Adrenal gland (tissue), 12 donors: ENCODE results near the gene CAMK2A. TPM values are rescaled to one million over a fixed set of nuclear protein-coding genes. Genes with fewer than 3 reads are reported as not detected.

ENCODE experiments used
- DNase-seq, 7 donors: peaks; one replicate each; pipeline ENCODE4 v3.0.0-alpha.2; 2019 to 2020
- H3K27ac ChIP-seq, 5 donors: fragments of 200-600 bp; sonication (generic) in 4 of 5; 1 replicate in 3 of 5; 2 replicates in 2 of 5; pipeline versions ENCODE4 v1.5.1 to v1.8.0; 2016 to 2020; ENCODE audit warnings: mild to moderate bottlenecking in 1 of 5
- H3K27me3 ChIP-seq: fragments of 200-600 bp; 2 replicates; pipeline ENCODE4 v1.8.0; 2021
- H3K36me3 ChIP-seq, 2 donors: fragments of 200-600 bp; replicated peaks in 1 of 2; 1 replicate in 1 of 2; 2 replicates in 1 of 2; pipeline versions ENCODE4 v1.5.1 to v1.8.0; 2018 to 2022
- H3K4me1 ChIP-seq, 2 donors: fragments of 200-600 bp; replicated peaks in 1 of 2; 1 replicate in 1 of 2; 2 replicates in 1 of 2; pipeline versions ENCODE4 v1.5.1 to v1.8.0; 2018 to 2021
- H3K4me3 ChIP-seq, 4 donors: fragments of 200-600 bp; sonication (generic) in 3 of 4; one replicate each; pipeline ENCODE4 v1.5.1; 2016 to 2018
- H3K9me3 ChIP-seq, 3 donors: fragments of 200-600 bp; sonication (generic) in 1 of 3; replicated peaks in 1 of 3; 1 replicate in 2 of 3; 2 replicates in 1 of 3; pipeline versions ENCODE4 v1.5.1 to v1.8.0; 2016 to 2021
- CTCF ChIP-seq, 6 experiments: fragments of 450-650 bp in 4 of 6; fragments of 200-600 bp in 2 of 6; sonication (generic) in 1 of 6; IDR thresholded peaks; 1 replicate in 5 of 6; 2 replicates in 1 of 6; pipeline versions ENCODE4 v1.5.1 to v1.8.0; 2016 to 2021; ENCODE audit warnings: antibody characterized with exemption in 6 of 6, mild to moderate bottlenecking in 2 of 6, moderate library complexity in 1 of 6
- POLR2A ChIP-seq, 2 donors: fragments of 450-650 bp; IDR thresholded peaks; one replicate each; pipeline ENCODE4 v1.6.1; 2017; ENCODE audit warnings: antibody characterized with exemption in 2 of 2, mild to moderate bottlenecking in 2 of 2, moderate library complexity in 1 of 2
- WGBS, 4 donors: extraction: QIAGEN DNeasy Blood & Tissue Kit in 2 of 4; methylation state at CpG; one replicate each; pipeline versions ENCODE4 v1.1.5 to v1.1.7; 2013 to 2017; 5-methylcytosine and 5-hydroxymethylcytosine counted together
- intact Hi-C, 2 donors: fragments of 100-400 bp; cut with DNase I; formaldehyde crosslinking; loops; one replicate each; pipeline versions ENCODE4 v1.14.1 to v1.15.0; 2022 to 2023
- polyA plus RNA-seq, 3 donors: library from polyadenylated mRNA; stranded (reverse); fragments of 200-250 nt in 2 of 3; fragments of 350-450 nt in 1 of 3; fragmentation: Illumina TruSeq in 1 of 3; extraction: RNeasy Lipid Tissue Mini Kit (QIAGEN cat#74804) in 1 of 3; gene quantifications; one replicate each; pipeline ENCODE4 v1.2.3, GENCODE V29; 2013 to 2014
- total RNA-seq, 9 donors: library from RNA; depleted of rRNA in 4 of 9; stranded (reverse); fragments of >200 nt in 4 of 9; fragments of 120-200 nt in 1 of 9; fragmentation: NEBNext Ultra II Directional in 1 of 9; extraction: Animal tissue kit (Norgen Biotek cat#: 25700) in 1 of 9; gene quantifications; one replicate each; pipeline versions ENCODE4 v1.1.0 to v1.2.4, GENCODE V29; 2013 to 2023
- donor health status: healthy with polysubstance abuse.
- donor health status: Bipolar disorder and iron deficiency.
- donor health status: DM: yes; HTN: yes; CAD: no.
- donor health status: DM: no; HTN: no; CAD: no.
- donor health status: DM: no; HTN: no; CAD: no.
- donor health status: DM: yes; HTN: yes; CAD: no.

Gene CAMK2A
- total and polyA plus RNA-seq, 12 donors, result 0.23 to 1.3 (median 0.64) TPM; not detected in 3

- intact Hi-C loops, result no loop called here
- H3K27ac ChIP-seq, result no peak overlapping the region
These were observed 111.3 kb downstream of the CAMK2A start for GRCh38 chr5:150178262-150178661.

GRCh38 chr5:150177721-150178120 lies 111.9 kb downstream of the CAMK2A start:
- no peak for TF ChIP-seq POLR2A (IDR thresholded peaks at IDR 0.05)
- no peak for TF ChIP-seq CTCF (IDR thresholded peaks at IDR 0.05)
- Histone ChIP-seq H3K36me3 (no peaks in the 10 kb centered on the region), H3K27ac (no peak overlapping the region), H3K4me1 (peaks cover 0 to 7% of the 10 kb centered on the region in 2 donors), H3K9me3 (no peaks in the 10 kb centered on the region), H3K4me3 (no peak overlapping the region), H3K27me3 (no peaks in the 10 kb centered on the region)
- intact Hi-C loops, result no loop called here
- DNase-seq, result no peak
- WGBS, 4 donors, result 71 to 74% (median 73%) methylated on average over 4 of the region's 4 CpGs; no CpG with 5 or more reads in 1 of the 4 donors

More at GRCh38 chr5:150178262-150178661, 111.3 kb downstream of the CAMK2A start:
- no peak for DNase-seq
- Histone ChIP-seq H3K27me3 (no peaks in the 10 kb centered on the region), H3K9me3 (no peaks in the 10 kb centered on the region), H3K36me3 (no peaks in the 10 kb centered on the region), H3K4me3 (no peak overlapping the region), H3K4me1 (peaks cover 0 to 7% of the 10 kb centered on the region in 2 donors)
- no peak for TF ChIP-seq POLR2A (IDR thresholded peaks at IDR 0.05)
- TF ChIP-seq CTCF (IDR thresholded peaks at IDR 0.05), result no peak
- WGBS, 4 donors, result 63 to 89% (median 67%) methylated on average over 2 to 4 of the region's 4 CpGs

GRCh38 chr5:150176745-150177477 lies 112.7 kb downstream of the CAMK2A start:
- peaks cover 0 to 7% of the 10 kb centered on the region in 2 donors for H3K4me1 ChIP-seq
- no peak overlapping the region for H3K4me3 ChIP-seq
- TF ChIP-seq POLR2A (IDR thresholded peaks at IDR 0.05) (no peak), CTCF (IDR thresholded peaks at IDR 0.05) (no peak)
- WGBS, 4 donors, result 70 to 75% (median 71%) methylated on average over 7 to 8 of the region's 8 CpGs
- DNase-seq, result no peak
- H3K27me3 ChIP-seq, result no peaks in the 10 kb centered on the region
- H3K9me3 ChIP-seq, result no peaks in the 10 kb centered on the region
- no peaks in the 10 kb centered on the region for H3K36me3 ChIP-seq
- intact Hi-C loops, result no loop called here
- no peak overlapping the region for H3K27ac ChIP-seq

GRCh38 chr5:150175536-150175935 lies 114.0 kb downstream of the CAMK2A start:
- 75 to 80% (median 78%) methylated on average over 5 of the region's 5 CpGs for WGBS, 4 donors

More at GRCh38 chr5:150175536-150175935, 114.0 kb downstream of the CAMK2A start:
- peak in 1 of 7 donors; percentile 32 for DNase-seq
- Histone ChIP-seq H3K4me3 (no peak overlapping the region), H3K9me3 (no peaks in the 10 kb centered on the region), H3K27ac (no peak overlapping the region), H3K36me3 (no peaks in the 10 kb centered on the region), H3K4me1 (peaks cover 0 to under 1% of the 10 kb centered on the region in 2 donors), H3K27me3 (no peaks in the 10 kb centered on the region)
- peak in 4 of 6 experiments; percentile 15 to 44 (median 30) for TF ChIP-seq CTCF (IDR thresholded peaks at IDR 0.05)
- no peak for TF ChIP-seq POLR2A (IDR thresholded peaks at IDR 0.05)
- intact Hi-C loops, result no loop called here
